Activated CD8-positive, alpha-beta memory T cell treated with anti-CD3 and anti-CD28 coated beads, Interleukin-2, amount 10 ng/mL, durations not matched to agents 7 days and 5 days (primary cell): ENCODE results near the gene NCAN. TPM values are rescaled to one million over a fixed set of nuclear protein-coding genes. Genes with fewer than 3 reads are reported as not detected.
"Not testable (repeated sequence)": the region's sequence is repeated elsewhere in the genome, so short reads cannot be mapped to it uniquely, and the experiment has no call there.

ENCODE experiments used
- ATAC-seq: fragments of 150-1000 bp; cut with Tn5 transposase; one replicate; pipeline ENCODE4 v1.10.0; 2021; ENCODE audit warnings: moderate library complexity
- CTCF ChIA-PET: fragments of 350-600 bp; sonication (Branson Sonifier 250); formaldehyde crosslinking; loops from one replicate; lab custom pipeline; 2021; ENCODE audit warnings: antibody characterized with exemption; lab: Charles Lee
- DNase-seq: peaks from one replicate; pipeline ENCODE4 v3.0.0-alpha.2; 2020
- H3K27ac Mint-ChIP-seq: one replicate; pipeline ENCODE4 v1.8.0; 2021; ENCODE audit warnings: mild to moderate bottlenecking, mixed read lengths
- H3K27me3 Mint-ChIP-seq: one replicate; pipeline ENCODE4 v1.8.0; 2021; ENCODE audit warnings: mixed read lengths
- H3K36me3 Mint-ChIP-seq: one replicate; pipeline ENCODE4 v1.8.0; 2021; ENCODE audit warnings: mild to moderate bottlenecking, mixed read lengths
- H3K4me1 Mint-ChIP-seq: one replicate; pipeline ENCODE4 v1.8.0; 2021; ENCODE audit warnings: mixed read lengths
- H3K4me3 Mint-ChIP-seq: one replicate; pipeline ENCODE4 v1.8.0; 2021; ENCODE audit warnings: mild to moderate bottlenecking, moderate library complexity, mixed read lengths
- H3K9me3 Mint-ChIP-seq: one replicate; pipeline ENCODE4 v1.8.0; 2022; ENCODE audit warnings: low read depth, mixed read lengths
- total RNA-seq, 2 experiments: library from RNA; stranded (reverse); gene quantifications; one replicate each; pipeline ENCODE4 v1.2.3, GENCODE V29; 2021

NCAN gene
- total RNA-seq, 2 experiments from 2014 or later: 0.05 TPM; not detected in 1

- H3K4me1 Mint-ChIP-seq: no peaks in the 10 kb centered on the region
- DNase-seq (no peak), ATAC-seq (no peak)
- H3K4me3 Mint-ChIP-seq: no peak overlapping the region
- peaks cover 6% of the 10 kb centered on the region for H3K27me3 Mint-ChIP-seq
- CTCF ChIA-PET: interaction anchor here (1.6 kb wide), 1 partner anchor 60 kb away, joined by 4 read pairs; no protein-coding TSS in a partner anchor
- H3K9me3 Mint-ChIP-seq: peaks cover 6% of the 10 kb centered on the region
- H3K27ac Mint-ChIP-seq: no peak overlapping the region
- no peaks in the 10 kb centered on the region for H3K36me3 Mint-ChIP-seq
Observed at GRCh38 chr19:19234220-19234816, 22.6 kb downstream of the NCAN start.

- Mint-ChIP-seq H3K9me3 (peaks cover 6% of the 10 kb centered on the region), H3K4me1 (no peaks in the 10 kb centered on the region), H3K27ac (no peak overlapping the region), H3K36me3 (no peaks in the 10 kb centered on the region), H3K27me3 (peaks cover 6% of the 10 kb centered on the region), H3K4me3 (no peak overlapping the region)
- DNase-seq (no peak), ATAC-seq (no peak)
- CTCF ChIA-PET: interaction anchor here (1.5 kb wide), 1 partner anchor 11 kb away, joined by 3 read pairs; no protein-coding TSS in a partner anchor
Observed at GRCh38 chr19:19236173-19236572, 24.4 kb downstream of the NCAN start.

GRCh38 chr19:19238126-19238894, 26.6 kb downstream of the NCAN start:
- H3K36me3 Mint-ChIP-seq: no peaks in the 10 kb centered on the region
- peaks cover 6% of the 10 kb centered on the region for H3K9me3 Mint-ChIP-seq
- peaks cover 3% of the 10 kb centered on the region for H3K27me3 Mint-ChIP-seq
- no peak overlapping the region for H3K4me3 Mint-ChIP-seq
- CTCF ChIA-PET: no interaction called here
- no peak for DNase-seq
- H3K27ac Mint-ChIP-seq: no peak overlapping the region
- H3K4me1 Mint-ChIP-seq: no peaks in the 10 kb centered on the region
- no peak for ATAC-seq

GRCh38 chr19:19239675-19240074, 27.9 kb downstream of the NCAN start:
- no peak overlapping the region for H3K4me3 Mint-ChIP-seq
- H3K4me1 Mint-ChIP-seq: no peaks in the 10 kb centered on the region
- H3K36me3 Mint-ChIP-seq: no peaks in the 10 kb centered on the region
- CTCF ChIA-PET: no interaction called here
- H3K9me3 Mint-ChIP-seq: peaks cover 6% of the 10 kb centered on the region
- H3K27me3 Mint-ChIP-seq: peaks cover 3% of the 10 kb centered on the region
- no peak overlapping the region for H3K27ac Mint-ChIP-seq
- ATAC-seq (no peak), DNase-seq (no peak)

- Mint-ChIP-seq H3K9me3 (peaks cover 6% of the 10 kb centered on the region), H3K4me3 (no peak overlapping the region), H3K27me3 (peaks cover 3% of the 10 kb centered on the region), H3K4me1 (no peaks in the 10 kb centered on the region), H3K27ac (no peak overlapping the region), H3K36me3 (no peaks in the 10 kb centered on the region)
- DNase-seq: no peak
- ATAC-seq: no peak
- CTCF ChIA-PET: no interaction called here
Observed at GRCh38 chr19:19240476-19240875, 28.7 kb downstream of the NCAN start.

- Mint-ChIP-seq H3K9me3 (no peaks in the 10 kb centered on the region), H3K36me3 (no peaks in the 10 kb centered on the region), H3K27me3 (peaks cover 27% of the 10 kb centered on the region), H3K27ac (no peak overlapping the region), H3K4me3 (no peak overlapping the region), H3K4me1 (no peaks in the 10 kb centered on the region)
- DNase-seq (no peak), ATAC-seq (no peak)
- CTCF ChIA-PET: no interaction called here
Observed at GRCh38 chr19:19250196-19250801, 38.5 kb downstream of the NCAN start.

GRCh38 chr19:19253409-19253808, 41.7 kb downstream of the NCAN start:
- DNase-seq, H3K27ac Mint-ChIP-seq, H3K36me3 Mint-ChIP-seq, H3K9me3 Mint-ChIP-seq, CTCF ChIA-PET, H3K4me3 Mint-ChIP-seq, ATAC-seq, H3K4me1 Mint-ChIP-seq: not testable (repeated sequence)
- peaks cover 36% of the 10 kb centered on the region for H3K27me3 Mint-ChIP-seq

- H3K27ac Mint-ChIP-seq: no peak overlapping the region
- H3K4me3 Mint-ChIP-seq: no peak overlapping the region
- no peaks in the 10 kb centered on the region for H3K36me3 Mint-ChIP-seq
- DNase-seq: no peak
- H3K9me3 Mint-ChIP-seq: no peaks in the 10 kb centered on the region
- H3K4me1 Mint-ChIP-seq: no peaks in the 10 kb centered on the region
- CTCF ChIA-PET: interaction anchor here (1.2 kb wide), 1 partner anchor 82 kb away, joined by 4 read pairs; no protein-coding TSS in a partner anchor
- ATAC-seq: no peak
- H3K27me3 Mint-ChIP-seq: peaks cover 39% of the 10 kb centered on the region
Observed at GRCh38 chr19:19256072-19256969, 44.6 kb downstream of the NCAN start.

GRCh38 chr19:19257137-19257536, 45.4 kb downstream of the NCAN start:
- H3K4me3 Mint-ChIP-seq: no peak overlapping the region
- no peak overlapping the region for H3K27ac Mint-ChIP-seq

GRCh38 chr19:19257836-19258588, 46.3 kb downstream of the NCAN start:
- no peak for ATAC-seq
- no peak overlapping the region for H3K4me3 Mint-ChIP-seq
- no peaks in the 10 kb centered on the region for H3K36me3 Mint-ChIP-seq
- H3K9me3 Mint-ChIP-seq: no peaks in the 10 kb centered on the region
- no peak for DNase-seq
- H3K4me1 Mint-ChIP-seq: no peaks in the 10 kb centered on the region
- peaks cover 43% of the 10 kb centered on the region for H3K27me3 Mint-ChIP-seq
- no peak overlapping the region for H3K27ac Mint-ChIP-seq
- CTCF ChIA-PET: interaction anchor here (0.6 kb wide), 1 partner anchor 85 kb away, joined by 3 read pairs; no protein-coding TSS in a partner anchor

More at GRCh38 chr19:19257137-19257536, 45.4 kb downstream of the NCAN start:
- Mint-ChIP-seq H3K9me3 (no peaks in the 10 kb centered on the region), H3K36me3 (no peaks in the 10 kb centered on the region), H3K27me3 (peaks cover 37% of the 10 kb centered on the region), H3K4me1 (no peaks in the 10 kb centered on the region)
- CTCF ChIA-PET: no interaction called here
- DNase-seq: no peak
- ATAC-seq: no peak

GRCh38 chr19:19258589-19259338, 47.0 kb downstream of the NCAN start:
- Mint-ChIP-seq H3K27ac (no peak overlapping the region), H3K36me3 (no peaks in the 10 kb centered on the region), H3K4me3 (no peak overlapping the region), H3K27me3 (peaks cover 46% of the 10 kb centered on the region), H3K4me1 (no peaks in the 10 kb centered on the region), H3K9me3 (no peaks in the 10 kb centered on the region)
- CTCF ChIA-PET: interaction anchor here (0.6 kb wide), 1 partner anchor 86 kb away, joined by 3 read pairs; no protein-coding TSS in a partner anchor
- no peak for DNase-seq
- no peak for ATAC-seq

- peaks cover 50% of the 10 kb centered on the region for H3K27me3 Mint-ChIP-seq
- no peak for DNase-seq
- H3K9me3 Mint-ChIP-seq: no peaks in the 10 kb centered on the region
- H3K27ac Mint-ChIP-seq: no peak overlapping the region
- ATAC-seq: no peak
- CTCF ChIA-PET: interaction anchor here (1.2 kb wide), 1 partner anchor 231 kb away, joined by 3 read pairs; no protein-coding TSS in a partner anchor
- H3K36me3 Mint-ChIP-seq: no peaks in the 10 kb centered on the region
- H3K4me3 Mint-ChIP-seq: no peak overlapping the region
- no peaks in the 10 kb centered on the region for H3K4me1 Mint-ChIP-seq
Observed at GRCh38 chr19:19259741-19260140, 48.0 kb downstream of the NCAN start.
